Stimulated activated naive CD4-positive, alpha-beta T cell treated with Interleukin-2 at 50 U/mL for 16 hours (primary cell): ENCODE measurements around the gene SLAIN1.

Source experiments
- DNase-seq: peaks from one replicate; lab custom pipeline; 2025; lab: John Stamatoyannopoulos, UW

SLAIN1 gene

DNA sequence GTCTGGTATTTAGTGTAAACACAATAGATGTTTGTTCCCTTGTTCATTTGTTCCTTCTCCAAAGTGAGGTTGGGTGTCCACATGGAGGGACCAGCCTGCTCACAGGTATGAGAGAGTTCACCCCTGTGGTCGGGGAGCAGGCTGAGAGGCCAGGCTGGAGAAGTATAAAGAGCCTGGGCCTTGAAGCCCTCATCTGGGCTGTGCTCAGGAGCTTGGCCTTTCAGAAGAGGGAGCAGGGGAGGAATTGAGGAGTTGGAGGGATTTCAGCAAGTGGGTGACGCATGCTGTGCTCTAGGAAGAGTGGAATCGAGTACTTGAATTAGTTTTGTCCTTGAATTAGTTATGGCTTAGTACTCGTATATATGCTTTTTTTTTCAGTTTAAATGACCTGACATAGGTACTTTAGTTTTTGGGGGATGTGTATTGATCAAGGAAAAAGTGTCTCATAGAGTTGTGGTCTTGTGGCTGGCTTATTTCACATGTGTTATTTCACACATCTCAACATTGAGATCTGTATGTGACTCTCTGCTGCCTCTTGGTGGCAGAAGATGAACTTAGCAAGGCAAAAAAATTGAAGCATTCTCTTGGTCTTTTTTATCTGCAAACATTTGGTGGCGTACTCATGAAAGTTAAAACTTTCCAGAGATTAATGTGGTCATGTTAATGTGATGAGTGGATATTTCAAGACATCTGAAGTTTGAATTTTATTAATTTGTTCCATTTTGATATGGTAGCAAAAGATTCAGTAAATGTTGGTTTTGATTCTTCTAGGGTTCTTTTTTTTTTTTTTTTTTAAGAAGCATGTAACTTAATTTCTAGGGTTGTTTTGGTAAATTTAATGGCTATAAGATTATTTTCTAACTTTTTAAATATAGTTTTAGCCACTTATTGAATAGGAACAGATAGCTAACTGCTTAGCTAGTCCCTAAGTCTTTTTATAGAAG, 54.3 kb downstream of the SLAIN1 start:
- no peak for DNase-seq

DNA sequence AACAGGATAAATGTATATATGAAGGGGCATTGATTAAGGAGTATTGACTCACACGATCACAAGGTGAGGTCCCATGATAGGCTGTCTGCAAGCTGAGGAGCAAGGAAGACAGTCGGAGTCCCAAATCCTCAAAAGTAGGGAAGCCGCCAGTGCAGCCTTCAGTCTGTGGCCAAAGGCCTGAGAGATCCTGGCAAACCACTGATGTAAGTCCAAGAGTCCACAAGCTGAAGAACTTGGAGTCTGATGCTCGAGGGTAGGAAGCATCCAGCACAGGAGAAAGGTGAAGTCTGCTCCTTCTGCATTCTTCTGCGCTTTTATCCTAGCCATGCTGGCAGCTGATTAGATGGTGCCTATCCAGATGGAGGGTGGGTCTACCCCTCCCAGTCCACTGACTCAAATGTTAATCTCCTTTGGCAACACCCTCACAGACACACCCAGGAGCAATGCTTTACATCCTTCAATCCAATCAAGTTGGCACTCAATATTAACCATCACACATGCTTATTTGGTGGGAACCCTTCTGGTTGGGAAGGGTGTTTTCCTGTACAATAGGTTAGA, 55.1 kb downstream of the SLAIN1 start:
- no peak for DNase-seq

DNA sequence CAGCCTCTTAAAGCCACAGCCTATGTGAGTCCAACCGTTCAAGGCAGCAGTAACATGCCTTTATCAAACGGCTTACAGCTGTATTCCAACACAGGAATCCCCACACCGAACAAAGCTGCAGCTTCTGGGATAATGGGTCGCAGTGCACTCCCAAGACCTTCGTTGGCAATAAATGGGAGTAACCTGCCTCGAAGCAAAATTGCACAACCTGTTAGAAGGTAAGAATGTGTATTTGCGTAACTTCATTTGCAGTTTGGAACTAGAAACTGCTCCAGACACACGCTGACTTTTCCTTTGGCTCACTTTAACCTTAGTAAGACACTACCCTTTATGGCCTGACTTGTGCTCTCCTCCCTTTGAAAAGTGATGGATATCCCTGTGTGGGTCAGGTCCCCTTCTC, 63.4 kb downstream of the SLAIN1 start:
- DNase-seq: no peak

DNA sequence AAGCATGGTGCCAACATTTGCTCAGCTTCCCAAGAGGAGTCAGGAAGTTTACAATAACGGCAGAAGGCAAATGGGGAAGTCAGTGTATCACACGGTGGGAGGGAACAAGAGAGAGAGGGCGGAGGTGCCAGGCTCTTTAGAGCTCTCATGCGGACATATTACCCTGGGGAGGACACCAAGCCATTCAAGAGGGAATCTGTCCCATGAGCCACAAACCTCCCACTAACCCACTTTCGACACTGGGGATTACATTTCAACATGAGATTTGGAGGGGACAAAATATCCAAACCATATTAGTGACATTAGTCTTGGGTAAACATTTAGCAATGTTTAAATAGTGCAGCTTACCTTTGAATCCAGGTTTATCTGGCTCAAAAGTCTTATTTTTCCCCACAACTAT, 69.9 kb downstream of the SLAIN1 start:
- no peak for DNase-seq

DNA sequence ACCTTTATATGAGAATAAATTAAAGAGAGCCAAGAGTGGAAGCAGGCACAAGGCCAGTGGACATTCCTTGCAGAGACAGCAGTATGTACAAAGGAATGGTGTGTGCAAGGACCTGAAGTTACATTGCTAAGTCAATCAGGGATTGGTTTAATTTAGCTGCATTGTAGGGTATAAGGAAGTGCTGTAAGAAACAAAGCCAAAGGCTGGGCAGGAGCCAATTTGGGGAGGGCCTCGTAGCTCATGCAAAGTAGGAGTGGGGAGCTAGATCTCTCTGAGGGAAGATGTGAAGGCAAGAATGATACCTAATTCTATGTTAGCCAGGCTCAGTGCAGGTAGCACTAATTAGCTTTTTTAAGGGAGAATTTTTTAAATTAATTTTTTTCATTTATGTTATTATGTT, 76.7 kb downstream of the SLAIN1 start:
- no peak for DNase-seq

DNA sequence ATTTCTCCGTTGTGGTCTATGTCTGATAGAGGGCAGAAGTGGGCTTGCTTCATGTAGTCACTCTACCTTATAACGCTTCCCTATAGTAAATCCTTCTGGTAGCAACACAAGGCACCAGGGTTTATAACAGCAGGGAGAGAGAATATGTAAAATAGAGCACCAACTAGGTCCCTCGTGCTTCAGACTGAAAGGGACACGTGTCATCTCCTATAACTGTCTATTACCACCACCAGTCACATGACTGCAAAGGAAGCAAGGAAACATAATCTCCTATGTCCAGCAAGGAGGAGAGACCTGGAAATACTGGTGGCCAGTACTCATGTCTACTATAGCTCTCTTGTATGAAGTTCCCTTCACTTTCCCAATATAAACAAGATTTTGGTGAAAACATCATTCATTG, 79.2 kb downstream of the SLAIN1 start:
- no peak for DNase-seq

DNA sequence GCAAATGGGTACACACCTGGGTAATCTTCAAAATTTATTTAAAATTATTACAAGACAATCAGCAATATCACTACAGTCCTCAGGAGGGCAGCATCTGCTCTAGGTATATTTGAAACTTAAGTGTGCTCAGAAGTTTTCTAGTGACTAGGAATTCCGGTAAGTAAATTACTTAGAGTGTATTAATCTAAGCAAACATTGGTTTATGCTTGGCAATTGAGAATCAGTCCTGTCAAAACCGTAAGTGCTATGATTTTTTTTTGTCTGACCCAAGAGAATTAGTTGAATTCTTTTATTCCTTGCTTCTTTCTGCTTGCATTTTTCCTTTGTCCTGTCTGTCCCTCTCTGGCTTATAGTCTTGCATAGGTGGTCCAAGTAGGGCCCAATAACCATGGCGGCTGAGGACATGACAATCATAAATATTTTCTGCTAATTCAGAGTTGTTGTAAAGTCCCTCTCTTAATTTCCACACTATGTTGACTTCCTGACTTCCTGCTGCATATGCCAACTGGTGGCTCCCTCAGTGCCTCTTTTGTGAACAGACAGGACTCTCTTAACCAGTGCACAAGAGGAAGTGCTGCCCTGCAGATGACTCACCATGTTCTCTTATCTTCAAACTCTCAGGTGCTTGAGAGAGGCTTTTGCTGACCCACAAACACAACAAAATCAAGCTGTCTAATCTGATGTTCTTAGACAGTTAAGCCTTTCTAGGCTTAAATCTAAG, 82.2 kb downstream of the SLAIN1 start:
- peak; percentile 2 for DNase-seq

DNA sequence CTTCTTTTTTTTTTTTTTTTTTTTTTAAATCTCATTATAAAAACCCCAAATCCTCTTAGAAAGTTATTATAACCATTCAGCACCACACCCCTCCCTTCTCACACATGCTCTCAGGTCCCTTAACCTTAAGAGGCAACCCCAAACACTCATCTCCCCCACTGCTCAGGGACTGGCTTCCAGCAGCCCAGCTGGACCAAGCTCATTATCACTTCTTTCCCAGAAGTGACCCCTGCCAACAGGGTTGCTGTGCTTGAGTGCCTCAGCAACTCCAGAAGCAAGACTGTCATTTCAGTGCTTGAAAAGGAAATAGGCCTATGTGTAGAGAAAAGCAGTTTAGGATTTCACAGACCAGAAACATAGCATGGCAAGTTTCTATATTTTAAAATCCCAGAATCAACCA, 84.3 kb downstream of the SLAIN1 start:
- DNase-seq: no peak

DNA sequence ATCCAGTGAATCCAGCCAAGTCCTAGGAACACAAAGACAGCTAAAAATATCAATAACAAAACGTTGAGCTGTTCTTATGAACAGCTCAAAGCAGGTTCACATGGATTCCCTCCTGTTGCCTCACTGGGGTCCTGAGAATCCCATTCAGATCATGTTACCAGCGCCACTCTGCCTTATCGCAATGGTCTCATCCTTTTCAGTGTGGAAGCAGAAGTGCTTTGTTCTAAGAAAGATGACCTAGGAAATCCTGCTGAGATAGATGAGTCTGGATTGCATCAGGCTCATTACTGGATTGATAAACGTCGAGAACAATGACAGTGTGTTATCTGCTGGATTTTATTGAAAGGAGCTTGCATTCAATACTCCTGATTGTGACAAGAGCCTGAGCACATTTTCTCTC, 87.0 kb downstream of the SLAIN1 start:
- DNase-seq: no peak

DNA sequence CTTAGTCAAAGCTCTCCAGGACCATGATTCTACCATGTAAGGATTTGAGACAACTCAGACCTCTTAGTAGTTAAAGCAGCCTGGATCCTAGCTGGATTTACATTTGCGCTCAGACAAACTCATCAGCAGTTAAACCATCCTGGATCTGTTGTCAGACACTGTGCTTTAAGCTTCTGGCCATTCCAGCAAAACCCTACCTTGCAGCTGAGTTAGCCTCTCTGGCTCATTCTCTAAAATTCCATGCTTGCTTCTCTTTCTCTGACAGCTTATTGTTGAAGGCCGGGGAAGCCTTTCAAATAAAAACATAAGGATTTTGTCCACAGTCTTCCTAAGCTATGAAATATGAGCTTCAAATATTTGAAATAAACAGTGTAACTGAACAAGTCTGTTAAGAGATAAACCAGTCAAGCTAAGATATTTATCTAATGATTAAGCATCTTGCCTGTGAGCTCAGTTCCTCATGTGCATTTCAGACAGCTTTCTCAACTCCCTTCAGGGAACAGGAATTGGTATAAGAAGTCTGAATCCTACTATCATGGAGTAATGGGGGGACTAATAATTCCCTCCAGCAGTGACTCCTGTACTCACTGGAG, 89.3 kb downstream of the SLAIN1 start:
- no peak for DNase-seq

DNA sequence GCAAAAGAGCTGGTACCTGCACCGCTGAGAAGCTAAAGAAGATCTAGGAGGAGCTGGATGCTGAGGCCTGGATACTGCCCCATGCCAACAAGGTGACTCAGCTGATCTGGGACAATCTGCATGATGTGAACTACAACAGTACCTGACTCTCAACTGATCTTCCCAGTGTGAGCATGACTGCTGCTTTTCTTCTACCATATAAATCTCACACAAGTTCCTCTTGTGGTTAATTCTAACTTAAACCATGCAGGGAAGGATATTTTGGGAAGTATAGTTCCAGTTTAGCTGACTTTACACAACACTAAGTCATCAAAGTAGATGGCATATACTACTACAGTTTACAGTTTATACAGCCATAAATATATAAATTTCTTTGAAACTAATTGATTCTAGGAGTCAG, 91.9 kb downstream of the SLAIN1 start:
- DNase-seq: no peak

DNA sequence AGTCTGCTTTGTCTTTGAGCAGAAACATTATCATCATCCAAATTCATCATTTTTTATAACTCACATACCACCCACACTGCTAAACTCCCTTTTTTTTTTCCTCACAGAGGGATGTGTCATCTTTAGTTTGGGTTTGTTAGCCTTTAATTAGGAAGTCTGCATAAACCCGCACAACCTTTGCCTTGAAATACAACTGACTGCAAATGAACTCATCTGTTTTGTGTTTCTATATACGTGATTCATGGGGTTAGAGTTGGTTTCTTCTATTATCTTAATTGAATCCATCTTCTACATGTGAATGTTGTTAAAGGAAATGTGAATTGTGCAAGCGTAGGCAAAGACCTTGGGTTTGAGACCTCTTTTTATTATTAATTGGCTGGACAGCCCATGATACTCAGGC, 102.7 kb downstream of the SLAIN1 start:
- DNase-seq: no peak

DNA sequence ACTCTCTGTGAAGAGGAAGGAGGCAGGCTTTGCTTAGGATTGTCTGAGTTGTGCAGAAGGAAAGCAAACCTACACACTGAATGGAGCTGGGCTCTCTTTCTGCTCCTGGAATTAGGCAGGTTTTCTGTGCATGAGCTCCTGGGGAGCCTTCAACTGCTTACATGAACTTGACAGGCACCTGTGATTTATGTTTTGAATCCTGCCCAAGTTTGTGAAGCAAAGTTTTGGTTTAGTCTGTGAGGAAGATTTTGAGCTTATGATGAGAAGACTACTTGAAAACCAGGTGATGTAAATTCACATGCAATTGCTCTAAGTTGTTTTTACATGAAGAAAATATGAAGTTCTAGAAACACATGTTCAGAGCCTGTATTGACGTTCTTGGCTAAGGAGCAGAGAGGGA, 109.0 kb downstream of the SLAIN1 start:
- DNase-seq: no peak

DNA sequence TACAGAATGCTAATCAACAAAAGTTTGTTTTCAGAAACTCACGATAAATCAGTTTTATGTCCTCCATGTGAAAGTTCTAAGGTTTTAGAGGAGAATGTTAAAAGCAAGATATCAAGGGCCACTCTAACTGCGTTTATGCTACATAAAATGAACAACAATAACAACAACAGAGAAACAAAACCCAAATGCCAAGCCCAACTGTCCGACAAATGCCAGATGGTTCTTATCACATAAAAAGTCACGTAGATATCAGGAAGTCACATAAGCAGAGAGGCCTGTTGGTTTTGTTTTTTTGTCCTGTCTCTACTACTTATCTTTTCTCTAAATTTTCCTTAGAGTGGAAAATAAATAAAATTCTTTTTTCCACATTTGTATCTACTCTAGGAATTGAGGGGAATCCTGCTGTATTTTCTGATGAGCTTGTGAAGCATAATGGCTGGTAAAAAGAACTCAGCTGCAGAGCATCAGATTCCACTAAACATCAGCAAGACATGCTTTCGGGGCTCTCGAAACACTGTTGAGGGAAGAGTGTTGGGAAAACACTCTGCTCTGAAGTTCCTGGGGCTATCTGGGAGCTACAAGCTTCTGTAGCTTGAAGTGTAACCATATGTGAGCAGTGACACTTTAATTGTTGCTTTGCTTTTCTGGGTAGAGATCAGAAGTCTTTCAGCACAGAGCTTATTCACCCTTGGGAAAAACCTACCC, 110.1 kb downstream of the SLAIN1 start:
- DNase-seq: no peak

DNA sequence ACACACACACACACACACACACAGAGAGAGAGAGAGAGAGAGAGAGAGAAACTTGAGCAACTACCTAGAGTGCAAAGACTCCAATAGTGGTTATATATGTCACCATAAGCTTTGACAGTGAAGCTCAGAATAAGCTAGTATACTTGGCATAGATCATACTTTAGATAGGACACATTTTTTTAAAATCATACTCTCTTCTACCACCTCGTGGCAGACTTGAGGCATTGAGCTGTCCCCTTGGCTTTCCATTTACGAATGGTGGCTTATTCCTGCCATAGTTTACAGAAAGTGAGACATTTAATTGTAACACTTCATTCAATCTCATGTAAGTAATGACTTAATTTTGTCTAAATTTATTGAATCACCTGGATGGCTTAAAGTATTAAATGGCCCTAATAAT, 112.9 kb downstream of the SLAIN1 start:
- no peak for DNase-seq

DNA sequence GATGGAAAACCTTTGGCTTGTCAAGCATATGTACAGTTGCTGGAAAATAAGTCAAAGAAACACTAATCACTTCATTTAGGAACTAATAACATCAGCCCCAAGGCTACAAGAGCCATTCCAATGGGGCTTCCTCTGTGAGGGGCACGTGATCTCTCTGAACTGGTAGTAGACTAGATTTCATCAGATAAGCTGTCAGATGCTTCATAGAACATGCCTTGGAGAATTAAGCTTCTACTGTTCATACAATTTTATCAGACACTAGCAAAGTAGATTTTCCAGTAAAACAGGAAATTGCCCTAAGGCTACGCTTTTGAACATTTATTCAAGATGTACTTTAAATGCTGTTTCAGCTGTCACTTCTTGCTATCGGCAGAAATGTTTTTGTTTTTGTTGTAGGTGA, 113.4 kb downstream of the SLAIN1 start:
- DNase-seq: no peak

DNA sequence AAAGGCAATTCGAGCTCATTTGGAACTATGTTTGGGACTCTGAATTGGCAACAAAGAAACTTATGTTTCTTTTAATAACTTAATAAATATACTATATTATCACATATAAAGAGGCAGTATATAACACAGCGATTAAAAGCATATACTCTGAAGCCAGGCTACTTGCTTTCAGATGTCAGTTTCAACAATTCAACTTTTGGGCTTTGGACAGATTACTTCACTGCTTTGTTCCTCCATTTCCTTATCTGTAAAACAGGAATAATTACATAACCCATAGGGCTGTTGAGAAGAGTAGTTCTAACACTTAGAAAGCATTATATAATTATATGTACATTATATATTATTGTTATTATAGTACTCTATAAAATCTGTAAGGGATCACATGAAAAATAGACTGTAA, 113.9 kb downstream of the SLAIN1 start:
- DNase-seq: no peak

DNA sequence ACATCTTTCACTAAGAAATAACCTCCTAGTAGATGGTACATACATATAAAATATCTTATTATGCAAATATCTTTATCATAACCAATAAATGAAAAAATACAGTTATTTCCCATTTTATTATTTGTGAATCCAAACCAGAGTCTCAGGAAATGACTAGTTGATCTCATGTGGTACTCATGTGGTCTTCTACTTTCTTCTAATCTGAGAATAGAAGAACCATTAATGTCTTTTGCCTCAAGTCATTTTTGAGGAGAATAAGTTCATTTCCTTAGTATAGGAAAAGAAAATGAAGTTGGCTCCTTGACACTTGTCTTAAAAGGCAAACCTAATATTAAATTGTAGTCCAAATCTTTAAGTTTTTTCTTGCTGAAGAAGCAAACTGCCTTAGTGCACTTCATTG, 114.5 kb downstream of the SLAIN1 start:
- DNase-seq: no peak
